PC-3 (cell line): ENCODE data around the gene PICALM.
"Not testable (repeated sequence)": the region's sequence is repeated elsewhere in the genome, so short reads cannot be mapped to it uniquely, and the experiment has no call there.

Source experiments
- EZH2 ChIP-seq: fragments of 300-600 bp; sonication (generic); IDR thresholded peaks from one replicate; pipeline ENCODE4 v1.6.1; 2017; ENCODE audit warnings: antibody characterized with exemption, mild to moderate bottlenecking, low read length; ENCODE audit not compliant: unreplicated experiment
- EZH2phosphoT487 ChIP-seq: fragments of 300-600 bp; sonication (generic); IDR thresholded peaks from 2 replicates; pipeline ENCODE4 v1.6.1; 2018; ENCODE audit warnings: mild to moderate bottlenecking, antibody characterized with exemption, low read length, borderline replicate concordance
- TF ChIP-seq, protein P1 (sequence below): fragments of 300-600 bp; sonication (generic); conservative IDR thresholded peaks from 2 replicates; pipeline ENCODE4 v1.5.1; 2017; ENCODE audit warnings: antibody characterized with exemption, low read depth, mild to moderate bottlenecking, low read length

DNA sequence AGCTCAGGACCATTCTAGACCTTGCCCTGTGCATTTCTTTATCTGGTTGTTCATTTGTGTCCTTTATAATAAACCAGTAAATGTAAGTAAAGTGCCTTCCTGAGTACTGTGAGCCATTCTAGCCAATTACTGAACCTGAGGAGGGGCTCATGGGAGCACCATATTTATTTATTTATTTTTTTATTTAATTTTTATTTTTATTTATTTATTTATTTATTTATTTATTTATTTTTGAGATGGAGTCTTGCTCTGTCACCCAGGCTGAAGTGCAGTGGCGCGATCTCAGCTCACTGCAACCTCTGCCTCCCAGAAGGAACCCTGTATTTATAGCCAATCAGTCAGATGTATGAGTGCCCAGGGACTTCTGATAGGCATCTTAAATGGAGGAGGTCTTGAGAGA is 18.8 kb upstream of the PICALM start:
- TF ChIP-seq, protein P1, sequence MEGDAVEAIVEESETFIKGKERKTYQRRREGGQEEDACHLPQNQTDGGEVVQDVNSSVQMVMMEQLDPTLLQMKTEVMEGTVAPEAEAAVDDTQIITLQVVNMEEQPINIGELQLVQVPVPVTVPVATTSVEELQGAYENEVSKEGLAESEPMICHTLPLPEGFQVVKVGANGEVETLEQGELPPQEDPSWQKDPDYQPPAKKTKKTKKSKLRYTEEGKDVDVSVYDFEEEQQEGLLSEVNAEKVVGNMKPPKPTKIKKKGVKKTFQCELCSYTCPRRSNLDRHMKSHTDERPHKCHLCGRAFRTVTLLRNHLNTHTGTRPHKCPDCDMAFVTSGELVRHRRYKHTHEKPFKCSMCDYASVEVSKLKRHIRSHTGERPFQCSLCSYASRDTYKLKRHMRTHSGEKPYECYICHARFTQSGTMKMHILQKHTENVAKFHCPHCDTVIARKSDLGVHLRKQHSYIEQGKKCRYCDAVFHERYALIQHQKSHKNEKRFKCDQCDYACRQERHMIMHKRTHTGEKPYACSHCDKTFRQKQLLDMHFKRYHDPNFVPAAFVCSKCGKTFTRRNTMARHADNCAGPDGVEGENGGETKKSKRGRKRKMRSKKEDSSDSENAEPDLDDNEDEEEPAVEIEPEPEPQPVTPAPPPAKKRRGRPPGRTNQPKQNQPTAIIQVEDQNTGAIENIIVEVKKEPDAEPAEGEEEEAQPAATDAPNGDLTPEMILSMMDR, result not testable (repeated sequence)
- TF ChIP-seq EZH2, EZH2phosphoT487: not testable (repeated sequence)
